ENCODE measurements around the gene RUNX2. TPM values are rescaled to one million over a fixed set of nuclear protein-coding genes. Genes with fewer than 3 reads are reported as not detected.

RUNX2 gene
- total RNA-seq, 2 experiments from 2014 or later, result 0.27 to 0.44 TPM

GRCh38 chr6:45487645-45488044 lies 159.5 kb downstream of the RUNX2 start:
- POLR2A ChIA-PET, result no interaction called here
- DNase-seq (ENCODE audit: low spot score), result no peak
- no peak overlapping the region for H3K27ac ChIP-seq (ENCODE audit: low read depth, low read length, poor library complexity, severe bottlenecking)
- intact Hi-C loops (cut with micrococcal nuclease; ENCODE audit: unreplicated experiment), result no loop called here
- H4K20me1 ChIP-seq (ENCODE audit: insufficient read depth, low read length), result no peaks in the 10 kb centered on the region
- TF ChIP-seq EZH2phosphoT487 (IDR thresholded peaks at IDR 0.05; ENCODE audit: borderline replicate concordance, low read depth, low read length) (no peak), CTCF (conservative IDR thresholded peaks at IDR 0.05; ENCODE audit: low read length) (no peak)
- H3K4me1 ChIP-seq (ENCODE audit: insufficient read depth, low read length, poor library complexity, severe bottlenecking), result no peaks in the 10 kb centered on the region
- no peaks in the 10 kb centered on the region for H3K36me3 ChIP-seq (ENCODE audit: insufficient read depth, low read length)
- H3K4me2 ChIP-seq (ENCODE audit: low read length), result no peak overlapping the region
- no peaks in the 10 kb centered on the region for H3K9me2 ChIP-seq (ENCODE audit: insufficient read depth, low read length)
- CTCF ChIA-PET (ENCODE audit: unreplicated experiment), result interaction anchor here (0.6 kb wide), 1 partner anchor 447 kb away, joined by 3 read pairs; no protein-coding TSS in a partner anchor
- no TSS peak for BruUV-seq (replicated peaks)
- no peak overlapping the region for H3K4me3 ChIP-seq (ENCODE audit: low read depth, low read length, poor library complexity, severe bottlenecking)
- no peak overlapping the region for H2AFZ ChIP-seq (ENCODE audit: low read length)
- no peaks in the 10 kb centered on the region for H3K79me2 ChIP-seq (ENCODE audit: insufficient read depth, low read depth, low read length)
- H3K9me3 ChIP-seq (ENCODE audit: low read length), result no peaks in the 10 kb centered on the region

- H3K9me2 ChIP-seq (ENCODE audit: insufficient read depth, low read length), result no peaks in the 10 kb centered on the region
- H3K4me2 ChIP-seq (ENCODE audit: low read length), result no peak overlapping the region
- TF ChIP-seq EZH2phosphoT487 (IDR thresholded peaks at IDR 0.05; ENCODE audit: borderline replicate concordance, low read depth, low read length) (no peak), CTCF (conservative IDR thresholded peaks at IDR 0.05; ENCODE audit: low read length) (no peak)
- DNase-seq (ENCODE audit: low spot score), result no peak
- no peak overlapping the region for H2AFZ ChIP-seq (ENCODE audit: low read length)
- no peak overlapping the region for H3K27ac ChIP-seq (ENCODE audit: low read depth, low read length, poor library complexity, severe bottlenecking)
- ChIA-PET POLR2A (no interaction called here), CTCF (ENCODE audit: unreplicated experiment) (interaction anchor here (0.6 kb wide), 1 partner anchor 446 kb away, joined by 3 read pairs; no protein-coding TSS in a partner anchor)
- BruUV-seq (replicated peaks), result no TSS peak
- no peaks in the 10 kb centered on the region for H4K20me1 ChIP-seq (ENCODE audit: insufficient read depth, low read length)
- H3K79me2 ChIP-seq (ENCODE audit: insufficient read depth, low read depth, low read length), result no peaks in the 10 kb centered on the region
- H3K4me1 ChIP-seq (ENCODE audit: insufficient read depth, low read length, poor library complexity, severe bottlenecking), result no peaks in the 10 kb centered on the region
- H3K4me3 ChIP-seq (ENCODE audit: low read depth, low read length, poor library complexity, severe bottlenecking), result no peak overlapping the region
- H3K36me3 ChIP-seq (ENCODE audit: insufficient read depth, low read length), result no peaks in the 10 kb centered on the region
- intact Hi-C loops (cut with micrococcal nuclease; ENCODE audit: unreplicated experiment), result no loop called here
- no peaks in the 10 kb centered on the region for H3K9me3 ChIP-seq (ENCODE audit: low read length)
Measured at GRCh38 chr6:45488269-45488668, 160.1 kb downstream of the RUNX2 start.

DNA sequence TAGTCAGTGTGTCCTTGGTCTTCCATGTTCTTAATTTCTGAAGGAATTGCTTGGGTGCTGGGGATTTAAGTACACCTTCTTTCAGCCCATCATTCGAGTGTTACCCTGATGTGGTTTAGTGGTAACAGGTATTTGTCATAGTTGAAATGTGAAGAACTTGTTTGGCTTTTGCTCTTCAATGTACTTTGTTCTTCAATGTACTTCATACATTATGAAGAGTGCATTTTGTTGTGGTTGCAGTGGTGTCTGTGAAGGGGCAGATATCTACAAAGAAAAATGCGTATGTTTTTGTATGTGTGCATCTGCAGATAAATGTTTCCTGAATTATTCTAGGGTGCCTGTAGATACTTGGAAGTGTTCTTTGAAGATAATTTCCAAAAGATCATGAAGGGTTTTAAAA lies 160.8 kb downstream of the RUNX2 start:
- ChIA-PET CTCF (ENCODE audit: unreplicated experiment) (no interaction called here), POLR2A (no interaction called here)
- Histone ChIP-seq H3K4me1 (ENCODE audit: insufficient read depth, low read length, poor library complexity, severe bottlenecking) (no peaks in the 10 kb centered on the region), H3K9me2 (ENCODE audit: insufficient read depth, low read length) (no peaks in the 10 kb centered on the region), H3K36me3 (ENCODE audit: insufficient read depth, low read length) (no peaks in the 10 kb centered on the region), H3K4me3 (ENCODE audit: low read depth, low read length, poor library complexity, severe bottlenecking) (no peak overlapping the region), H3K9me3 (ENCODE audit: low read length) (no peaks in the 10 kb centered on the region), H4K20me1 (ENCODE audit: insufficient read depth, low read length) (no peaks in the 10 kb centered on the region), H3K4me2 (ENCODE audit: low read length) (no peak overlapping the region), H3K79me2 (ENCODE audit: insufficient read depth, low read depth, low read length) (no peaks in the 10 kb centered on the region), H2AFZ (ENCODE audit: low read length) (no peak overlapping the region), H3K27ac (ENCODE audit: low read depth, low read length, poor library complexity, severe bottlenecking) (no peak overlapping the region)
- no peak for TF ChIP-seq EZH2phosphoT487 (IDR thresholded peaks at IDR 0.05; ENCODE audit: borderline replicate concordance, low read depth, low read length)
- TF ChIP-seq CTCF (conservative IDR thresholded peaks at IDR 0.05; ENCODE audit: low read length), result no peak
- BruUV-seq (replicated peaks), result no TSS peak
- DNase-seq (ENCODE audit: low spot score), result no peak
- intact Hi-C loops (cut with micrococcal nuclease; ENCODE audit: unreplicated experiment), result no loop called here

All from OCI-LY7 (cell line).